ENCODE data around the gene JMJD1C. TPM values are rescaled to one million over a fixed set of nuclear protein-coding genes. Genes with fewer than 3 reads are reported as not detected.

The JMJD1C gene
- total RNA-seq, 1 experiment from 2014 or later, result 180 TPM

DNA sequence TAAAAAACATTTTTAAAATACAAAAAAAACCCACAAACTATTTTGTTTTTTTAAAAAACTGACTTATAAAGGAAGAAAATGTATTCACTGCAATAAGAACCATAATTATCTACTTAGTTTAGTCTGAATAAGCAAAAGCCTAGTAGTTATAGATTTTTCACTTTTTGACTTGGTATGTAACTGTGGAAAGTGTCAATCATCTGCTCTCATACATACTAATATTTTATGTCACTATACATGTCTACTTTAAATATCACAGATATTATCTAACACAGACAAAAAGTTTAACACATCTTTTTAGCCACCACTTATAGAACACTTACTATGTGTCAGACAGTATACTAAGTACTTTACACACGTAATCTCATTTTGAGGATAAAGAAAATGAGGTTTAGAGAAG is 3.2 kb upstream of the JMJD1C start (continued):
- TF ChIP-seq, protein P1, sequence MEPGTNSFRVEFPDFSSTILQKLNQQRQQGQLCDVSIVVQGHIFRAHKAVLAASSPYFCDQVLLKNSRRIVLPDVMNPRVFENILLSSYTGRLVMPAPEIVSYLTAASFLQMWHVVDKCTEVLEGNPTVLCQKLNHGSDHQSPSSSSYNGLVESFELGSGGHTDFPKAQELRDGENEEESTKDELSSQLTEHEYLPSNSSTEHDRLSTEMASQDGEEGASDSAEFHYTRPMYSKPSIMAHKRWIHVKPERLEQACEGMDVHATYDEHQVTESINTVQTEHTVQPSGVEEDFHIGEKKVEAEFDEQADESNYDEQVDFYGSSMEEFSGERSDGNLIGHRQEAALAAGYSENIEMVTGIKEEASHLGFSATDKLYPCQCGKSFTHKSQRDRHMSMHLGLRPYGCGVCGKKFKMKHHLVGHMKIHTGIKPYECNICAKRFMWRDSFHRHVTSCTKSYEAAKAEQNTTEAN (CRISPR knock-in tag; IDR thresholded peaks at IDR 0.05), result no peak
- no peak for TF ChIP-seq ZNF219 (CRISPR knock-in tag; IDR thresholded peaks at IDR 0.05; ENCODE audit: borderline replicate concordance)
- TF ChIP-seq, protein P2, sequence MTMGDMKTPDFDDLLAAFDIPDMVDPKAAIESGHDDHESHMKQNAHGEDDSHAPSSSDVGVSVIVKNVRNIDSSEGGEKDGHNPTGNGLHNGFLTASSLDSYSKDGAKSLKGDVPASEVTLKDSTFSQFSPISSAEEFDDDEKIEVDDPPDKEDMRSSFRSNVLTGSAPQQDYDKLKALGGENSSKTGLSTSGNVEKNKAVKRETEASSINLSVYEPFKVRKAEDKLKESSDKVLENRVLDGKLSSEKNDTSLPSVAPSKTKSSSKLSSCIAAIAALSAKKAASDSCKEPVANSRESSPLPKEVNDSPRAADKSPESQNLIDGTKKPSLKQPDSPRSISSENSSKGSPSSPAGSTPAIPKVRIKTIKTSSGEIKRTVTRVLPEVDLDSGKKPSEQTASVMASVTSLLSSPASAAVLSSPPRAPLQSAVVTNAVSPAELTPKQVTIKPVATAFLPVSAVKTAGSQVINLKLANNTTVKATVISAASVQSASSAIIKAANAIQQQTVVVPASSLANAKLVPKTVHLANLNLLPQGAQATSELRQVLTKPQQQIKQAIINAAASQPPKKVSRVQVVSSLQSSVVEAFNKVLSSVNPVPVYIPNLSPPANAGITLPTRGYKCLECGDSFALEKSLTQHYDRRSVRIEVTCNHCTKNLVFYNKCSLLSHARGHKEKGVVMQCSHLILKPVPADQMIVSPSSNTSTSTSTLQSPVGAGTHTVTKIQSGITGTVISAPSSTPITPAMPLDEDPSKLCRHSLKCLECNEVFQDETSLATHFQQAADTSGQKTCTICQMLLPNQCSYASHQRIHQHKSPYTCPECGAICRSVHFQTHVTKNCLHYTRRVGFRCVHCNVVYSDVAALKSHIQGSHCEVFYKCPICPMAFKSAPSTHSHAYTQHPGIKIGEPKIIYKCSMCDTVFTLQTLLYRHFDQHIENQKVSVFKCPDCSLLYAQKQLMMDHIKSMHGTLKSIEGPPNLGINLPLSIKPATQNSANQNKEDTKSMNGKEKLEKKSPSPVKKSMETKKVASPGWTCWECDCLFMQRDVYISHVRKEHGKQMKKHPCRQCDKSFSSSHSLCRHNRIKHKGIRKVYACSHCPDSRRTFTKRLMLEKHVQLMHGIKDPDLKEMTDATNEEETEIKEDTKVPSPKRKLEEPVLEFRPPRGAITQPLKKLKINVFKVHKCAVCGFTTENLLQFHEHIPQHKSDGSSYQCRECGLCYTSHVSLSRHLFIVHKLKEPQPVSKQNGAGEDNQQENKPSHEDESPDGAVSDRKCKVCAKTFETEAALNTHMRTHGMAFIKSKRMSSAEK (CRISPR knock-in tag; IDR thresholded peaks at IDR 0.05; ENCODE audit: borderline replicate concordance), result no peak
- no peak for TF ChIP-seq RORB (CRISPR knock-in tag; IDR thresholded peaks at IDR 0.05)

DNA sequence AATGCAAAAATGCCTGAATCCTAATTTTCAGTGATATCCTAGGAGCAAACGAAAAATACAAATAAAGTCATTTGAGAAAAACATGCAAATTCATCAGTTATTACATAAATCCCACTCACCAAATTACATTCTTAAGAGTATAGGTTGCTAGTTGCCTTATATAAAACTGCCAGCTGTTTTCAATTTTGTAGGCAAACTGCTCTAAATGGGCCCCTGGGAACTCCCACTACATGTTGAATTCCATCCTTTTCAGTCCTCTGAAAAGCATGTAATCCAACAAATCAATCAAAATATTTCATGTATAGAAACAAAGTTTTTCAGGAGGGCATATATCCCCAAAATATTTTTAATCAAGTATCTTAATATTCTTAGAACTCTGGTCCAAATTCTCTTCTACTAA is 2.1 kb upstream of the JMJD1C start:
- ChIA-PET POLR2A (interaction anchor here (0.6 kb wide), 1 partner anchor 22 kb away, joined by 5 read pairs; no protein-coding TSS in a partner anchor), CTCF (no interaction called here)
- DNase-seq (ENCODE audit: low spot score) (no peak), ATAC-seq (no peak)
- Mint-ChIP-seq H3K4me3 (no peak overlapping the region), H3K27ac (peak overlapping the region; percentile 36; the same call in 1 of the 2 replicates), H3K9me3 (peaks cover under 1% of the 10 kb centered on the region; the same call in 1 of the 2 replicates), H3K36me3 (no peaks in the 10 kb centered on the region), H3K27me3 (ENCODE audit: low read depth) (no peaks in the 10 kb centered on the region), H3K4me1 (peaks cover 37% of the 10 kb centered on the region)
- TF ChIP-seq CBFB (CRISPR knock-in tag; IDR thresholded peaks at IDR 0.05; ENCODE audit: low read depth) (no peak), ETV6 (CRISPR knock-in tag; IDR thresholded peaks at IDR 0.05) (no peak), TP53 (CRISPR knock-in tag; IDR thresholded peaks at IDR 0.05) (no peak), ZNF121 (CRISPR knock-in tag; IDR thresholded peaks at IDR 0.05) (no peak)
- TF ChIP-seq, protein P3, sequence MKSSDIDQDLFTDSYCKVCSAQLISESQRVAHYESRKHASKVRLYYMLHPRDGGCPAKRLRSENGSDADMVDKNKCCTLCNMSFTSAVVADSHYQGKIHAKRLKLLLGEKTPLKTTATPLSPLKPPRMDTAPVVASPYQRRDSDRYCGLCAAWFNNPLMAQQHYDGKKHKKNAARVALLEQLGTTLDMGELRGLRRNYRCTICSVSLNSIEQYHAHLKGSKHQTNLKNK (CRISPR knock-in tag; IDR thresholded peaks at IDR 0.05), result no peak

DNA sequence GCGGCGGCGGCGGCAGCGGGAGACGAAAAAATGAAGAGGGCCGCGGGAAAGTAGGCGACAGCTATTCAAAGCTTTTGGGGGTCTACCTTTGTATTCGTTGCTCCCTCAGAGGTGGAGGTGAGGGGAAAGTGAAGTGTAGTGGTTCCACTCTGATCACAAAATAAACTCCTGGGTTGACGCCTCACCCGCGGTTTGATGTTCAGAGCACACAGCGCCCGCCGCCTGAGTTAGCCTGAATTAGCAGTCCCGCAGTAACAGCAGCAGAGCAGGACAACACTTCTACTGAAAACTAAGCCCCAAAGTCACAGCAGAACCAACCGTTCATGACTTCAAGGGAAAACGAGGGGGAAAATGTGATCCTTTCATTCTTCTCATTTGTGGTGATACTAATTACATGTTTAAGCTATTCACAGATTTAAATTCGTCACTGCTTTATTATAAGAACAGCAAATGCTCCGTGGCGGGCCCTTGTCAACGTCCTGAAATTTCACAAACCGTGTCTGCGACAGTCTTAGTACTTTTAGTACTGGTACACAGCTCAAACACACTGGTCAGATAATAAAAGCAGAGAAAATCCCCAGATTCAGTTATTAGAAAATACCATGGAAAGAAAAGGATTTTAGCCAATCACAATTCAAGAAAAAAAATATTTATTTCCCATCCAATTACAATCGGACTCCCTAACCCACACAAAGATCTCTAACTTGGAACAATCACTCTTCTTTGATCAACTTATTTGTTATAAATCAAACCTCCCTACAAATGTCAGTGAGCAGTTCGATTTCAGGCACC is 563 bp upstream of the JMJD1C start:
- peak; percentile 12 for ATAC-seq
- Mint-ChIP-seq H3K27ac (peak overlapping the region; percentile 93), H3K4me3 (peak overlapping the region; percentile 98), H3K36me3 (peaks cover 5% of the 10 kb centered on the region; the same call in 1 of the 2 replicates), H3K4me1 (peaks cover 34% of the 10 kb centered on the region), H3K9me3 (peaks cover 7% of the 10 kb centered on the region), H3K27me3 (ENCODE audit: low read depth) (no peaks in the 10 kb centered on the region)
- POLR2A ChIA-PET, result interaction anchor here (2.0 to 2.1 kb wide), 2 partner anchors 161 to 164 kb away, joined by 5 to 14 read pairs; no protein-coding TSS in a partner anchor
- DNase-seq (ENCODE audit: low spot score), result no peak
- CTCF ChIA-PET, result interaction anchor here (1.1 kb wide), 1 partner anchor 168 kb away, joined by 3 read pairs; no protein-coding TSS in a partner anchor
- no peak for TF ChIP-seq NFATC4 (CRISPR knock-in tag; IDR thresholded peaks at IDR 0.05)
- TF ChIP-seq, protein P4, sequence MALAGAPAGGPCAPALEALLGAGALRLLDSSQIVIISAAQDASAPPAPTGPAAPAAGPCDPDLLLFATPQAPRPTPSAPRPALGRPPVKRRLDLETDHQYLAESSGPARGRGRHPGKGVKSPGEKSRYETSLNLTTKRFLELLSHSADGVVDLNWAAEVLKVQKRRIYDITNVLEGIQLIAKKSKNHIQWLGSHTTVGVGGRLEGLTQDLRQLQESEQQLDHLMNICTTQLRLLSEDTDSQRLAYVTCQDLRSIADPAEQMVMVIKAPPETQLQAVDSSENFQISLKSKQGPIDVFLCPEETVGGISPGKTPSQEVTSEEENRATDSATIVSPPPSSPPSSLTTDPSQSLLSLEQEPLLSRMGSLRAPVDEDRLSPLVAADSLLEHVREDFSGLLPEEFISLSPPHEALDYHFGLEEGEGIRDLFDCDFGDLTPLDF (CRISPR knock-in tag; IDR thresholded peaks at IDR 0.05), result peak; percentile 57; the same call in 1 of the 2 replicates
- TF ChIP-seq MYBL2 (CRISPR knock-in tag; IDR thresholded peaks at IDR 0.05), result 0 out of 2 replicates have a peak, but pooled peaks have one; percentile 8
